OCI-LY3 (cell line): ENCODE data around the gene CRYBA2.

Experiments
- H2AFZ ChIP-seq: fragments of 200-600, 300-600 bp; shearing (Covaris generic); 2 replicates; pipeline ENCODE4 v1.6.0; 2014; ENCODE audit warnings: antibody characterized with exemption, low read depth, low read length
- H3K27ac ChIP-seq: fragments of 200-600, 300-600 bp; sonication (generic); 2 replicates; pipeline ENCODE4 v1.5.1; 2014; ENCODE audit warnings: mild to moderate bottlenecking, low read length, moderate library complexity, mixed read lengths
- H3K27me3 ChIP-seq: fragments of 200-600, 300-600 bp; sonication (generic); 2 replicates; pipeline ENCODE4 v1.6.1; 2014; ENCODE audit warnings: low read depth, low read length, mixed read lengths
- H3K36me3 ChIP-seq: fragments of 200-600, 300-600 bp; sonication (generic); replicated peaks from 2 replicates; pipeline ENCODE3; 2014; ENCODE audit warnings: low read depth, low read length, mixed read lengths
- H3K4me1 ChIP-seq: fragments of 300-600, 200-600 bp; sonication (generic); 2 replicates; pipeline ENCODE4 v1.6.1; 2014; ENCODE audit warnings: low read length, mixed read lengths
- H3K4me2 ChIP-seq: fragments of 200-600, 300-600 bp; sonication (generic); 2 replicates; pipeline ENCODE4 v1.6.1; 2014; ENCODE audit warnings: low read length, mixed read lengths
- H3K4me3 ChIP-seq: fragments of 300-600, 200-600 bp; sonication (generic); 2 replicates; pipeline ENCODE4 v1.5.1; 2014; ENCODE audit warnings: antibody characterized with exemption, mild to moderate bottlenecking, low read length, moderate library complexity
- H3K79me2 ChIP-seq: fragments of 300-600, 200-600 bp; shearing (Covaris generic); 2 replicates; pipeline ENCODE4 v1.6.1; 2014; ENCODE audit warnings: mild to moderate bottlenecking, low read length, mixed read lengths
- H3K9ac ChIP-seq: fragments of 300-600, 200-600 bp; shearing (Covaris generic); 2 replicates; pipeline ENCODE4 v1.6.0; 2014; ENCODE audit warnings: mild to moderate bottlenecking, low read length, moderate library complexity
- H3K9me3 ChIP-seq: fragments of 200-600, 300-600 bp; shearing (Covaris generic); 2 replicates; pipeline ENCODE4 v1.6.1; 2014; ENCODE audit warnings: low read length, mixed read lengths; ENCODE audit not compliant: insufficient read depth
- H4K20me1 ChIP-seq: fragments of 200-600, 300-600 bp; sonication (generic); 2 replicates; pipeline ENCODE4 v1.6.1; 2016; ENCODE audit warnings: low read length, mixed read lengths; ENCODE audit not compliant: insufficient read depth
- CTCF ChIP-seq: fragments of 200-600, 300-600 bp; sonication (generic); IDR thresholded peaks from 2 replicates; pipeline ENCODE4 v1.5.1; 2014; ENCODE audit warnings: antibody characterized with exemption, low read length, low read depth
- EZH2phosphoT487 ChIP-seq: fragments of 200-600 bp; shearing (Covaris generic); IDR thresholded peaks from 2 replicates; pipeline ENCODE4 v1.6.1; 2018; ENCODE audit warnings: antibody characterized with exemption, mixed run types, low read depth

Gene CRYBA2

GRCh38 chr2:219010873-219011272 lies 17.7 kb upstream of the CRYBA2 start:
- Histone ChIP-seq H3K36me3 (no peaks in the 10 kb centered on the region), H3K9ac (no peak overlapping the region), H3K4me1 (peaks cover 13% of the 10 kb centered on the region), H3K27me3 (no peaks in the 10 kb centered on the region), H3K4me2 (no peak overlapping the region), H2AFZ (no peak overlapping the region), H3K27ac (no peak overlapping the region), H3K79me2 (no peaks in the 10 kb centered on the region), H3K4me3 (no peak overlapping the region), H3K9me3 (no peaks in the 10 kb centered on the region), H4K20me1 (no peaks in the 10 kb centered on the region)
- no peak for TF ChIP-seq EZH2phosphoT487
- TF ChIP-seq CTCF, result no peak

GRCh38 chr2:219010162-219010756 lies 17.0 kb upstream of the CRYBA2 start:
- no peak overlapping the region for H3K9ac ChIP-seq
- H3K27ac ChIP-seq, result no peak overlapping the region
- H3K79me2 ChIP-seq, result no peaks in the 10 kb centered on the region
- no peaks in the 10 kb centered on the region for H3K9me3 ChIP-seq
- no peak overlapping the region for H3K4me3 ChIP-seq
- TF ChIP-seq CTCF (peak; percentile 56), EZH2phosphoT487 (no peak)
- peak overlapping the region; percentile 65; the same call in 1 of the 2 replicates for H2AFZ ChIP-seq
- H3K4me2 ChIP-seq, result no peak overlapping the region
- no peaks in the 10 kb centered on the region for H3K27me3 ChIP-seq
- H3K4me1 ChIP-seq, result peaks cover 13% of the 10 kb centered on the region
- H4K20me1 ChIP-seq, result no peaks in the 10 kb centered on the region
- H3K36me3 ChIP-seq, result no peaks in the 10 kb centered on the region

- Histone ChIP-seq H3K36me3 (no peaks in the 10 kb centered on the region), H2AFZ (no peak overlapping the region), H3K4me1 (peaks cover 13% of the 10 kb centered on the region), H3K9ac (no peak overlapping the region), H3K4me3 (no peak overlapping the region), H3K9me3 (no peaks in the 10 kb centered on the region), H3K79me2 (no peaks in the 10 kb centered on the region), H3K27ac (no peak overlapping the region), H4K20me1 (no peaks in the 10 kb centered on the region), H3K27me3 (no peaks in the 10 kb centered on the region), H3K4me2 (no peak overlapping the region)
- TF ChIP-seq EZH2phosphoT487 (no peak), CTCF (no peak)
These were observed 16.1 kb upstream of the CRYBA2 start for GRCh38 chr2:219009294-219009693.

- Histone ChIP-seq H3K27me3 (no peaks in the 10 kb centered on the region), H3K9ac (no peak overlapping the region), H3K4me2 (no peak overlapping the region), H3K4me3 (no peak overlapping the region), H3K27ac (no peak overlapping the region), H2AFZ (no peak overlapping the region), H3K79me2 (no peaks in the 10 kb centered on the region), H3K36me3 (no peaks in the 10 kb centered on the region), H3K9me3 (no peaks in the 10 kb centered on the region), H3K4me1 (peaks cover 22% of the 10 kb centered on the region), H4K20me1 (no peaks in the 10 kb centered on the region)
- no peak for TF ChIP-seq CTCF
- TF ChIP-seq EZH2phosphoT487, result no peak
These were observed 10.8 kb upstream of the CRYBA2 start for GRCh38 chr2:219003979-219004378.
